Stimulated activated naive B cell treated with anti-CD40 and anti-IgM and Interleukin-4, amounts not matched to agents 10 μg/mL and 1 μg/mL and 100 μg/mL, for 72 hours (primary cell): ENCODE results near the gene KDM8.

Experiments
- ATAC-seq, 2 donors: fragments of 150-1000 bp; cut with Tn5 transposase; replicated peaks; 2 replicates each; pipeline ENCODE4 v1.10.0; 2021; ENCODE audit warnings: moderate library complexity in 1 of 2
- DNase-seq: peaks from one replicate; pipeline ENCODE4 v3.0.0; 2021
- H3K27ac Mint-ChIP-seq: one replicate; pipeline ENCODE4 v1.8.0; 2022; ENCODE audit warnings: mild to moderate bottlenecking, mixed read lengths
- H3K27me3 Mint-ChIP-seq, 2 donors: one replicate each; pipeline ENCODE4 v1.8.0; 2022; ENCODE audit warnings: mixed read lengths in 2 of 2
- H3K36me3 Mint-ChIP-seq, 2 donors: one replicate each; pipeline ENCODE4 v1.8.0; 2022; ENCODE audit warnings: mixed read lengths in 2 of 2, mild to moderate bottlenecking in 1 of 2
- H3K4me1 Mint-ChIP-seq, 2 donors: one replicate each; pipeline ENCODE4 v1.8.0; 2022; ENCODE audit warnings: mixed read lengths in 2 of 2, mild to moderate bottlenecking in 1 of 2
- H3K4me3 Mint-ChIP-seq, 2 donors: one replicate each; pipeline ENCODE4 v1.8.0; 2022; ENCODE audit warnings: mild to moderate bottlenecking in 2 of 2, mixed read lengths in 2 of 2, moderate library complexity in 1 of 2
- H3K9me3 Mint-ChIP-seq, 2 donors: one replicate each; pipeline ENCODE4 v1.8.0; 2022; ENCODE audit warnings: mixed read lengths in 2 of 2, mild to moderate bottlenecking in 1 of 2

KDM8 gene

GRCh38 chr16:27214084-27214961 lies 11.0 kb downstream of the KDM8 start:
- Mint-ChIP-seq H3K9me3 (no peaks in the 10 kb centered on the region), H3K4me1 (peaks cover 0 to 1% of the 10 kb centered on the region in 2 donors), H3K27me3 (no peaks in the 10 kb centered on the region), H3K27ac (no peak overlapping the region), H3K4me3 (no peak overlapping the region), H3K36me3 (peaks cover 26 to 55% of the 10 kb centered on the region in 2 donors)
- ATAC-seq = no peak
- no peak for DNase-seq

GRCh38 chr16:27215660-27216059 lies 12.3 kb downstream of the KDM8 start:
- Mint-ChIP-seq H3K4me3 (no peak overlapping the region), H3K4me1 (peaks cover 0 to 1% of the 10 kb centered on the region in 2 donors), H3K27ac (no peak overlapping the region), H3K27me3 (no peaks in the 10 kb centered on the region), H3K36me3 (peaks cover 33 to 55% of the 10 kb centered on the region in 2 donors), H3K9me3 (no peaks in the 10 kb centered on the region)
- ATAC-seq = no peak
- no peak for DNase-seq

GRCh38 chr16:27216297-27216885 lies 13.1 kb downstream of the KDM8 start:
- Mint-ChIP-seq H3K9me3 (no peaks in the 10 kb centered on the region), H3K4me3 (no peak overlapping the region), H3K27me3 (no peaks in the 10 kb centered on the region), H3K36me3 (peaks cover 34 to 57% of the 10 kb centered on the region in 2 donors), H3K27ac (no peak overlapping the region), H3K4me1 (peaks cover 0 to 1% of the 10 kb centered on the region in 2 donors)
- no peak for ATAC-seq
- no peak for DNase-seq

- Mint-ChIP-seq H3K27me3 (no peaks in the 10 kb centered on the region), H3K27ac (no peak overlapping the region), H3K36me3 (peaks cover 37 to 62% of the 10 kb centered on the region in 2 donors), H3K4me3 (no peak overlapping the region), H3K4me1 (peaks cover 5 to 6% of the 10 kb centered on the region in 2 donors), H3K9me3 (no peaks in the 10 kb centered on the region)
- no peak for ATAC-seq
- no peak for DNase-seq
Observed at GRCh38 chr16:27217256-27217655, 13.9 kb downstream of the KDM8 start.

- DNase-seq (no peak), ATAC-seq (no peak)
- H3K27me3 Mint-ChIP-seq = no peaks in the 10 kb centered on the region
- H3K36me3 Mint-ChIP-seq = peaks cover 44 to 59% of the 10 kb centered on the region in 2 donors
- H3K9me3 Mint-ChIP-seq = no peaks in the 10 kb centered on the region
- H3K4me1 Mint-ChIP-seq = peaks cover 10 to 17% of the 10 kb centered on the region in 2 donors
- H3K4me3 Mint-ChIP-seq = no peak overlapping the region
- no peak overlapping the region for H3K27ac Mint-ChIP-seq
Observed at GRCh38 chr16:27218756-27219155, 15.4 kb downstream of the KDM8 start.

- ATAC-seq = no peak
- H3K27me3 Mint-ChIP-seq = no peaks in the 10 kb centered on the region
- H3K27ac Mint-ChIP-seq = no peak overlapping the region
- H3K9me3 Mint-ChIP-seq = no peaks in the 10 kb centered on the region
- H3K4me1 Mint-ChIP-seq = peaks cover 12 to 21% of the 10 kb centered on the region in 2 donors
- no peak overlapping the region for H3K4me3 Mint-ChIP-seq
- no peak for DNase-seq
- H3K36me3 Mint-ChIP-seq = peaks cover 45 to 59% of the 10 kb centered on the region in 2 donors
Observed at GRCh38 chr16:27219161-27219560, 15.8 kb downstream of the KDM8 start.

- ATAC-seq (no peak), DNase-seq (no peak)
- Mint-ChIP-seq H3K27me3 (no peaks in the 10 kb centered on the region), H3K9me3 (no peaks in the 10 kb centered on the region), H3K4me3 (no peak overlapping the region), H3K36me3 (peaks cover 45 to 59% of the 10 kb centered on the region in 2 donors), H3K27ac (no peak overlapping the region), H3K4me1 (peaks cover 12 to 23% of the 10 kb centered on the region in 2 donors)
Observed at GRCh38 chr16:27220120-27220519, 16.8 kb downstream of the KDM8 start.

- peaks cover 12 to 26% of the 10 kb centered on the region in 2 donors for H3K4me1 Mint-ChIP-seq
- no peak for ATAC-seq
Observed at GRCh38 chr16:27220527-27220926, 17.2 kb downstream of the KDM8 start.

GRCh38 chr16:27220991-27221390 lies 17.7 kb downstream of the KDM8 start:
- Mint-ChIP-seq H3K27me3 (no peaks in the 10 kb centered on the region), H3K9me3 (no peaks in the 10 kb centered on the region), H3K36me3 (peaks cover 44 to 62% of the 10 kb centered on the region in 2 donors), H3K4me3 (no peak overlapping the region), H3K4me1 (peaks cover 16 to 30% of the 10 kb centered on the region in 2 donors), H3K27ac (peak overlapping the region; percentile 79)
- DNase-seq (no peak), ATAC-seq (no peak)

More at GRCh38 chr16:27220527-27220926, 17.2 kb downstream of the KDM8 start:
- Mint-ChIP-seq H3K36me3 (peaks cover 45 to 62% of the 10 kb centered on the region in 2 donors), H3K27ac (peak overlapping the region; percentile 20), H3K27me3 (no peaks in the 10 kb centered on the region), H3K9me3 (no peaks in the 10 kb centered on the region), H3K4me3 (no peak overlapping the region)
- no peak for DNase-seq

GRCh38 chr16:27221576-27222248 lies 18.4 kb downstream of the KDM8 start:
- Mint-ChIP-seq H3K36me3 (peaks cover 46 to 62% of the 10 kb centered on the region in 2 donors), H3K27ac (no peak overlapping the region), H3K9me3 (no peaks in the 10 kb centered on the region), H3K4me1 (peaks cover 21 to 37% of the 10 kb centered on the region in 2 donors), H3K27me3 (no peaks in the 10 kb centered on the region), H3K4me3 (no peak overlapping the region)
- DNase-seq = no peak
- ATAC-seq = no peak

- no peaks in the 10 kb centered on the region for H3K9me3 Mint-ChIP-seq
- ATAC-seq = peak in 1 of 2 donors; percentile 23
- DNase-seq = no peak
- H3K4me1 Mint-ChIP-seq = peaks cover 26 to 45% of the 10 kb centered on the region in 2 donors
- no peaks in the 10 kb centered on the region for H3K27me3 Mint-ChIP-seq
- no peak overlapping the region for H3K4me3 Mint-ChIP-seq
- no peak overlapping the region for H3K27ac Mint-ChIP-seq
- peaks cover 52 to 68% of the 10 kb centered on the region in 2 donors for H3K36me3 Mint-ChIP-seq
Observed at GRCh38 chr16:27222249-27223225, 19.2 kb downstream of the KDM8 start.

- no peak for ATAC-seq
- no peak for DNase-seq
- Mint-ChIP-seq H3K4me3 (no peak overlapping the region), H3K4me1 (peaks cover 28 to 51% of the 10 kb centered on the region in 2 donors), H3K27ac (peak overlapping the region; percentile 47), H3K27me3 (no peaks in the 10 kb centered on the region), H3K9me3 (no peaks in the 10 kb centered on the region), H3K36me3 (peaks cover 57 to 73% of the 10 kb centered on the region in 2 donors)
Observed at GRCh38 chr16:27223226-27223610, 19.9 kb downstream of the KDM8 start.

- Mint-ChIP-seq H3K9me3 (no peaks in the 10 kb centered on the region), H3K27ac (peak overlapping the region; percentile 90), H3K4me1 (peaks cover 31 to 56% of the 10 kb centered on the region in 2 donors), H3K27me3 (no peaks in the 10 kb centered on the region), H3K4me3 (no peak overlapping the region), H3K36me3 (peaks cover 58 to 74% of the 10 kb centered on the region in 2 donors)
- no peak for DNase-seq
- no peak for ATAC-seq
Observed at GRCh38 chr16:27223701-27224100, 20.4 kb downstream of the KDM8 start.
